Activated naive CD4-positive, alpha-beta T cell treated with anti-CD3 and anti-CD28 coated beads, Interleukin-2, amount 10 ng/mL, durations not matched to agents 7 days and 5 days (primary cell): ENCODE data around the gene MAP3K5.
"Not testable (repeated sequence)": the region's sequence is repeated elsewhere in the genome, so short reads cannot be mapped to it uniquely, and the experiment has no call there.

ENCODE experiments used
- CTCF ChIA-PET: fragments of 350-600 bp; sonication (Branson Sonifier 250); formaldehyde crosslinking; loops from one replicate; lab custom pipeline; 2021; ENCODE audit warnings: antibody characterized with exemption; lab: Charles Lee
- DNase-seq: peaks from one replicate; pipeline ENCODE4 v3.0.0-alpha.2; 2020
- H3K27ac Mint-ChIP-seq: one replicate; pipeline ENCODE4 v1.8.0; 2021; ENCODE audit warnings: mild to moderate bottlenecking, moderate library complexity, mixed read lengths
- H3K27me3 Mint-ChIP-seq: one replicate; pipeline ENCODE4 v1.8.0; 2021; ENCODE audit warnings: mild to moderate bottlenecking, mixed read lengths
- H3K36me3 Mint-ChIP-seq: one replicate; pipeline ENCODE4 v1.8.0; 2021; ENCODE audit warnings: mixed read lengths
- H3K4me1 Mint-ChIP-seq: one replicate; pipeline ENCODE4 v1.8.0; 2021; ENCODE audit warnings: mixed read lengths
- H3K4me3 Mint-ChIP-seq: one replicate; pipeline ENCODE4 v1.8.0; 2021; ENCODE audit warnings: mild to moderate bottlenecking, moderate library complexity, mixed read lengths
- H3K9me3 Mint-ChIP-seq: one replicate; pipeline ENCODE4 v1.8.0; 2021; ENCODE audit warnings: mixed read lengths

The MAP3K5 gene, protein sequence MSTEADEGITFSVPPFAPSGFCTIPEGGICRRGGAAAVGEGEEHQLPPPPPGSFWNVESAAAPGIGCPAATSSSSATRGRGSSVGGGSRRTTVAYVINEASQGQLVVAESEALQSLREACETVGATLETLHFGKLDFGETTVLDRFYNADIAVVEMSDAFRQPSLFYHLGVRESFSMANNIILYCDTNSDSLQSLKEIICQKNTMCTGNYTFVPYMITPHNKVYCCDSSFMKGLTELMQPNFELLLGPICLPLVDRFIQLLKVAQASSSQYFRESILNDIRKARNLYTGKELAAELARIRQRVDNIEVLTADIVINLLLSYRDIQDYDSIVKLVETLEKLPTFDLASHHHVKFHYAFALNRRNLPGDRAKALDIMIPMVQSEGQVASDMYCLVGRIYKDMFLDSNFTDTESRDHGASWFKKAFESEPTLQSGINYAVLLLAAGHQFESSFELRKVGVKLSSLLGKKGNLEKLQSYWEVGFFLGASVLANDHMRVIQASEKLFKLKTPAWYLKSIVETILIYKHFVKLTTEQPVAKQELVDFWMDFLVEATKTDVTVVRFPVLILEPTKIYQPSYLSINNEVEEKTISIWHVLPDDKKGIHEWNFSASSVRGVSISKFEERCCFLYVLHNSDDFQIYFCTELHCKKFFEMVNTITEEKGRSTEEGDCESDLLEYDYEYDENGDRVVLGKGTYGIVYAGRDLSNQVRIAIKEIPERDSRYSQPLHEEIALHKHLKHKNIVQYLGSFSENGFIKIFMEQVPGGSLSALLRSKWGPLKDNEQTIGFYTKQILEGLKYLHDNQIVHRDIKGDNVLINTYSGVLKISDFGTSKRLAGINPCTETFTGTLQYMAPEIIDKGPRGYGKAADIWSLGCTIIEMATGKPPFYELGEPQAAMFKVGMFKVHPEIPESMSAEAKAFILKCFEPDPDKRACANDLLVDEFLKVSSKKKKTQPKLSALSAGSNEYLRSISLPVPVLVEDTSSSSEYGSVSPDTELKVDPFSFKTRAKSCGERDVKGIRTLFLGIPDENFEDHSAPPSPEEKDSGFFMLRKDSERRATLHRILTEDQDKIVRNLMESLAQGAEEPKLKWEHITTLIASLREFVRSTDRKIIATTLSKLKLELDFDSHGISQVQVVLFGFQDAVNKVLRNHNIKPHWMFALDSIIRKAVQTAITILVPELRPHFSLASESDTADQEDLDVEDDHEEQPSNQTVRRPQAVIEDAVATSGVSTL (N-terminal part only)

DNA sequence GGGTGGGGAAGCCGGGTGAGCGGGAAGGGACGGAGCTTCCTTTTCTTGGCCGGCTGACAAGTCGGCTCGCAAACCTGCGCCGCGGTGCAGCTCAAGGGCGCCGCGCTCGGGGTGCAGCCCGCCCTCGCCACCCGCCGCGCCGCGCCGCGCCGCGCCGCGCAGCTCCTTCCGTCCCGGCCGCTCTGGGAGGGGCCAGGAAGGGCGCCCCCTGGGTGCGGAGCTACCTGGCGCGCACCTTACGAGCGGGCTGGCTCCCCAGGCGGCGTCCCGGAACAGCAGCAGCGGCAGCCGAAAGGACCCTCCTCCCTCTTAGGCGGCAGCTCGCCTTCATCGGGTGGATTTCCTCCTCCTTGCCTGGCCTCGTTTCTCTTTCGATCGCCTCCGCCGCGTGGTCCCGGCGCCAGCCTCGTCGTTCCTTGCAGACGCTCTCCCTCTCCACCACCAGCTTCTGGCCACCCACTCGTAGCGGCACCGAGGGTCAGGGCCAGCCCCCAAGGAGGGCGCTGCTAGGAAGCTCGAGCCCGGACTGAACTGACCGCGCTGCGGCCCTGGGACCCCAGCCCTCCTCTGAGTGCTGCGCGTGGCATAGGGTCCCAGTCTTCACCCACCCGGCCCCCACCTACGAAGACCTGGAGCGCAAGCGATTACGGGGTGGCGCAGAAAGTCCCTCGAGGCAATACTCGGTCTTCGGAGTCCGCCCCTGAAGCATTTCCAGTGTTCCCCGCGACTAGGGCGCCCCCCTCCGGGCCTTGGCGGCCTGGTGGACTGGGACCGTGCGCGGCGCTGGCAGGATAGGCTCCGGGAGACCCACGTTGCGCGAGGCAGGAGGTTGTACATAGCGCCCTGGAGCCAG lies at the start of gene MAP3K5:
Gene MAP3K5, minus strand, starts transcription at position 68 of the 853 bp plus-strand sequence. CDS start 320 bp downstream, outside the sequence.
- H3K9me3 Mint-ChIP-seq, result peaks cover 3% of the 10 kb centered on the region
- peaks cover 34% of the 10 kb centered on the region for H3K4me1 Mint-ChIP-seq
- CTCF ChIA-PET, result interaction anchor here (0.7 to 9.6 kb wide), 56 partner anchors 9 to 475 kb away, joined by 3 to 426 read pairs (median 5); no protein-coding TSS in a partner anchor
- peaks cover 14% of the 10 kb centered on the region for H3K36me3 Mint-ChIP-seq
- peak; percentile 95 for DNase-seq
- peak within 1 kb of the TSS; percentile 96 for H3K27ac Mint-ChIP-seq
- peaks cover 3% of the 10 kb centered on the region for H3K27me3 Mint-ChIP-seq
- H3K4me3 Mint-ChIP-seq, result peak within 1 kb of the TSS; percentile 90

DNA sequence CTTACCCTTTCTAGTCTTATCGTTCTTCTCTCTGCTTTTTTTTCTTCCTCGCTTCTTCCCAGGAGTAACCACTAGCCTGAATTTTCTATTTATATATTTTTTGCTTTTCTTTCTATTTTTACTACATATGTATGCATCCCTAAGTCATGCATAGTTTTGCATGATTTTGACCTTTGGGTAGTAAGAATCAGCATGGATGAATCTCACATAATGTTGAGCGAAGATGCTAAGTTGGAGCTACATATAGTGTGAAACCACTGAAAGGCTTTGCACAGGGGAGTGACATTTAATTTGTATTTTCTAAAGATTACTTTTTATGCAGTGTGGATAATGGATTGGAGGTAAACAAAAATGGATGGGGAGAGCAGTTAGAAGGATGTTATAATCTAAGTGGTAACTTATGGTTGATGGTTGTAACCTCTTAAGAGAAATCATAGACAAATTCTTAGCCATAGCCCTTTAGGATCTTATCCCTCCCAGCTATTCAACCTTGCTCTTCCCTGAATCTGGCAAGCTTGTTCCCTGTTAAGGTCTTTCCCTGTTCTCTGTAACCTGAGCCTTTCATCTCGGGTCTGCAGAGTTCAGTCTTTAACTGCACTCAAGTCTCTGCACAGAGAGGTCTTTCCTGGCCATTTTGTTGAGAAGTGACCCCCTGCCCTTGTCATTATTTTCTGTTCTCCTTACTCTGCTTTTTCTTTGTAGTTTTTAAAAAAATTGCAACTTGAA lies 48.2 kb upstream of the MAP3K5 start:
- Mint-ChIP-seq H3K36me3 (no peaks in the 10 kb centered on the region), H3K27ac (no peak overlapping the region), H3K27me3 (no peaks in the 10 kb centered on the region), H3K9me3 (no peaks in the 10 kb centered on the region), H3K4me1 (no peaks in the 10 kb centered on the region), H3K4me3 (no peak overlapping the region)
- CTCF ChIA-PET, result interaction anchor here (1.3 kb wide), 1 partner anchor 15 kb away, joined by 3 read pairs; no protein-coding TSS in a partner anchor
- no peak for DNase-seq

DNA sequence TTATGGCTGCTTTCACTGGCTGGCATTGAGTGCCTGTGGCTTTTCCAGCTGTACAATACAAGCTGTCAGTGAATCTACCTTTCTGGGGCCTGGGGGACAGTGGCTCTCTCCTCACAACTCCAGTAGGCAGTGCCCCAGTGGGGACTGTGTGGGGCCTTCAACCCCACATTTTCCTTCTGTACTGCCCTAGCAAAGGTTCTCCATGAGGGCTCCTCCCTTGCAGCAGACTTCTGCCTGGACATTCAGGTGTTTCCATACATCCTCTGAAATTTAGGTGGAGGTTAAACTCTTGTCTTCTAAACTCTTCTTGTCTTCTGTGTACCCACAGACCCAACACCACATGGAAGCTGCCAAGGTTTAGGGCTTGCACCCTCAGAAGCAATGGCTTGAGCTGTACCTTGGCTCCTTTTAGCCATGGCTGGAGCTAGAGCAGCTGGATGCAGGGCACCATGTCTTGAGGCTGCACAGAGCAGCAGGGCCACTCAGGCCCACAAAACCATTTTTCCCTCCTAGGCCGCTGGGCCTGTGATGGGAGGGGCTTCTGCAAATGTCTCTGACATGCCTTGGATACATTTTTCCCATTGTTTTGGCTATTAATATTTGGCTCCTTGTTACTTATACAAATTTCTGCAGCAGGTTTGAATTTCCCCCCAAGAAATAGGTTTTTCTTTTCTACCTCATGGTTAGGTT lies 39.7 kb upstream of the MAP3K5 start:
- no peak for DNase-seq
- no peak overlapping the region for H3K4me3 Mint-ChIP-seq
- CTCF ChIA-PET, result no interaction called here
- peaks cover 24% of the 10 kb centered on the region for H3K9me3 Mint-ChIP-seq
- peaks cover 46% of the 10 kb centered on the region for H3K36me3 Mint-ChIP-seq
- H3K4me1 Mint-ChIP-seq, result peaks cover 8% of the 10 kb centered on the region
- no peaks in the 10 kb centered on the region for H3K27me3 Mint-ChIP-seq
- H3K27ac Mint-ChIP-seq, result no peak overlapping the region

DNA sequence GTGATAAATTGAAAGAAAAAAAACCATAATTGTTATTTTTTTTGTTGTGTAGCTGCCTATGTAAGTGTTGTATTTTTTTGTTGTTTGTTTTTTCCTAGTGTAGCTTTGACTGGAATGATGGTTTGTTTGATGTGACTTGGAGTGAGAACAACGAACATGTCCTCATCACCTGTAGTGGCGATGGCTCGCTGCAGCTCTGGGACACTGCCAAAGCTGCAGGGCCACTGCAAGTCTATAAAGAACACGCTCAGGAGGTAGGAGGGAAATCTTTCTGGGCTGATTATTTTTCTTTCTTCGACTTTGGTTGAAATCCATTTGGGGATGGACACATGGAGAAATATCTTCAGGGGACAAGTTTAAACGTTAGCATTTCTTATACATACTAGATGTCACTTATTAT lies 33.9 kb upstream of the MAP3K5 start:
- Mint-ChIP-seq H3K36me3 (peaks cover 42% of the 10 kb centered on the region), H3K4me1 (peaks cover 30% of the 10 kb centered on the region), H3K27me3 (no peaks in the 10 kb centered on the region), H3K4me3 (no peak overlapping the region), H3K9me3 (peaks cover 5% of the 10 kb centered on the region), H3K27ac (no peak overlapping the region)
- no peak for DNase-seq
- CTCF ChIA-PET, result interaction anchor here (1.2 kb wide), 1 partner anchor 15 kb away, joined by 3 read pairs; no protein-coding TSS in a partner anchor

DNA sequence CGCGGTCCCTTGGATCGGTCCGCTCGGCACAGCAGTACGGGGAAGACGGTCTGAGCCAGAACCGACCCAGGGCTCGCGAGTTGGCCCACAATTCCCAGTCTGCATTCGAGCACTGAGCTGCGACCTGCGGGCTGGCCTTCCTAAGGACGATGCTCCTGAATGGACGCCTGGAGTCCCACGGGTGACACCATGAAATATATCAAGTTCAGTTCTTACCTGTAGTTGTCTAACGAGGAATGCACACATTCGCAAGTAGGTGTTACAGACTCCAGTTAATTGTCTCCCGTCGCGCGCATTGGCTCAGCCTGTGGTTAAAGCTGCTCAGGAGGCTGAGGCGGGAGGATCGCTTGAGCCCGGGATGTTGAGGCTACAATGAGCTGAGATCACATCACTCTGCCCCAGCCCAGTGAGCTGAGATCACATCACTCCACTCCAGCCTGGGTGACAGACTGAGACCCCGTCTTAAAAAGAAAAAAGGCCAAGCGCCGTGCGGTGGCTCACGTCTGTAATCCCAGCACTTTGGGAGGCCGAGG lies 30.9 kb upstream of the MAP3K5 start:
- peaks cover 26% of the 10 kb centered on the region for H3K4me1 Mint-ChIP-seq
- peak overlapping the region; percentile 75 for H3K27ac Mint-ChIP-seq
- DNase-seq, result no peak
- peaks cover 23% of the 10 kb centered on the region for H3K36me3 Mint-ChIP-seq
- H3K27me3 Mint-ChIP-seq, result no peaks in the 10 kb centered on the region
- peak overlapping the region; percentile 83 for H3K4me3 Mint-ChIP-seq
- no peaks in the 10 kb centered on the region for H3K9me3 Mint-ChIP-seq
- CTCF ChIA-PET, result interaction anchor here (1.5 to 1.6 kb wide), 2 partner anchors 31 to 179 kb away, joined by 4 to 7 read pairs; partner anchors contain the start of gene MAP3K5

DNA sequence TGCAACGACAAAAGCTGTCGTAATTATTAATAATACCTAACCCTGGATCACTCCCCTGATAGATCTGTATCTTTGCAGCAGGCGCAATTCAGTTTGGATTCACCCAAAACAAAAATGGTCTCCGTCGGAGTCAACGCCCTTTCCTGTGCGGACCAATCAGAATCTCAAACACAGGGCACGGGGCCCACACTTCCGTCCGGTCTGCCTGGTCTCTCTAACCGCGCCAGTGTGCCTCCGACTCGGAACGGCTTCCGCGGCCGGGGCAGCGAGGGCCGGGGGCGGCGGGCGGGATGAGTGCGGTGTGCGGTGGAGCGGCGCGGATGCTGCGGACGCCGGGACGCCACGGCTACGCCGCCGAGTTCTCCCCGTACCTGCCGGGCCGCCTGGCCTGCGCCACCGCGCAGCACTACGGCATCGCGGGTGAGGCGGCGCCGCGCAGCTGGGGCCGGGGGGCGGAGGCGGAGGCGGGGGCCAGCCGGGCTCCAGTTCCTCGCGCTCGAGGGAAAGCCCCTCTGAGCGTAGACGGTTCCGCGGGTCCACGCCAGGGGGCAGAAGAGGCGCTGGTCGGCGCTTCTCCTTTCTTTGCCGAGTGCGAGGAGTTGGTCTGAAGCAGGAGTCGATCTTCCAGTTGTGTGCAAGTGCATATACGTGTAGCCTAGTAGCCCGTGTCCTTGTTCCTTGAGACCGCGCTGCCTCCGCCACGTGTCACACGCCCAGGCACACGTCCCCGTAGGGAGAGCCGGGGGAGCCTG lies 30.3 kb upstream of the MAP3K5 start, which contains the start of gene PEX7:
Gene PEX7, plus strand, starts transcription at position 217 of the 752 bp plus-strand sequence. Its CDS starts 74 bp downstream, at position 291.
- Mint-ChIP-seq H3K4me1 (peaks cover 23% of the 10 kb centered on the region), H3K27me3 (peaks cover 1% of the 10 kb centered on the region), H3K36me3 (peaks cover 21% of the 10 kb centered on the region), H3K4me3 (peak within 1 kb of the TSS; percentile 83), H3K9me3 (no peaks in the 10 kb centered on the region), H3K27ac (peak within 1 kb of the TSS; percentile 85)
- CTCF ChIA-PET, result interaction anchor here (1.0 to 1.5 kb wide), 2 partner anchors 178 kb away, joined by 4 to 7 read pairs; no protein-coding TSS in a partner anchor
- peak; percentile 92 for DNase-seq

DNA sequence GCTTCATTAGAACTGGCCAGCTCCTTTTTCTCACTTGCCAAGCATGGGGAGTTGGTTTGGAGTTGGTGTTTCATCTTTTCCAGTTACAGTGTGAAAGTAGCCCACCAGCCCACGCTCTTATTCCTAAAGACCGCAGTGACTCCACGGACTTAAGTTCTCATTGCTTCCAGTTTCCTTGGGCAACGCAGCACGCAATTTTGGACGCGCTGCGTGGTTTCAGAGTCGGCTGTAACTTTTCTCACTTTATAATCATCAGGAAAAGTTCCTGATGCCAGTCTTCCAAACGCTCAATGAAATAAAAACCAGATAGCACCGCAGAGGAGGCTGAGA lies 29.7 kb upstream of the MAP3K5 start:
- DNase-seq, result no peak

DNA sequence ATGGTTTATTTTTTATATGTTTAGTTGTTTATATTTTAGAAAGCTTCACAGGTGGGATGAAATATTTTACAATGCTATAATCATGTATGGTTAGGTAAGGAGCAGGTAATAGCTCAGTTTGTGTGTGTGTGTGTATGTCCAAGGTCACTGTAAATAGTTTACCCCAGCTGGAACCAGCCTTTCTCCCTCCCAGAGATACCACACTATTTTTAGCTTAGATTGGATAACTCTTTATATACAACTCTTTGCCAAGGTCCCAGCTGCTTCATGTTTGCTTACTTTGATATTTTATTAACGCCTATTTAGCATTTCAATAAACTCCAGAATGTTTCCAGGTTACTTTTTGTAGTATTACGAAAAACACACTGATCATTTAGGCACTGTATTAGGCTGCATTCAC lies 28.3 kb upstream of the MAP3K5 start:
- peaks cover 8% of the 10 kb centered on the region for H3K27me3 Mint-ChIP-seq
- no peak for DNase-seq
- peaks cover 2% of the 10 kb centered on the region for H3K9me3 Mint-ChIP-seq
- H3K4me1 Mint-ChIP-seq, result peaks cover 21% of the 10 kb centered on the region
- no peak overlapping the region for H3K27ac Mint-ChIP-seq
- CTCF ChIA-PET, result interaction anchor here (0.6 kb wide), 1 partner anchor 26 kb away, joined by 3 read pairs; no protein-coding TSS in a partner anchor
- H3K36me3 Mint-ChIP-seq, result peaks cover 9% of the 10 kb centered on the region
- H3K4me3 Mint-ChIP-seq, result no peak overlapping the region

More for the DNA sequence above, 29.7 kb upstream of the MAP3K5 start:
- Mint-ChIP-seq H3K4me1 (peaks cover 23% of the 10 kb centered on the region), H3K27ac (peak overlapping the region; percentile 85), H3K9me3 (no peaks in the 10 kb centered on the region), H3K36me3 (peaks cover 20% of the 10 kb centered on the region), H3K4me3 (peak overlapping the region; percentile 83), H3K27me3 (peaks cover 5% of the 10 kb centered on the region)
- CTCF ChIA-PET, result interaction anchor here (1.0 kb wide), 1 partner anchor 178 kb away, joined by 4 read pairs; no protein-coding TSS in a partner anchor

DNA sequence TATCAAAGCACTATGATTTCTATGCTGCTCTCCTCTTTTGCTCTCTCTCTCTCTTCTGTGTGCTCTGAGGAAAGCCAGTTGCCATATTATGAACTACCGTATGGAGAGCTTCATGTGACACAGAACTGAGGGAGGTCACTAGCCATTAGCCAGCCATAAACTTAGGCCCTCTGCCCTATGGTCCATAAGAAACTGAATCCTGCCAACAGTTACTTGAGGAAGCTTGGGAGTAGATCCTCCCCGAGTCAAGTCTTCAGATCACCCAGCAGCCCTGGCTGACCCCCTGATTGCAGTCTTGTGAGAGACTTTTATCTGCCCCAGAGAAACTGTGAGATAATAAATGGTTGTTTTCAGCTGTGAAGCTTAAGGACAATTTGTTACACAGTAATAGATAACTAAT lies 24.4 kb upstream of the MAP3K5 start:
- no peak for DNase-seq
- Mint-ChIP-seq H3K4me1 (peaks cover 7% of the 10 kb centered on the region), H3K9me3 (peaks cover 2% of the 10 kb centered on the region), H3K27ac (no peak overlapping the region), H3K4me3 (no peak overlapping the region), H3K27me3 (peaks cover 8% of the 10 kb centered on the region), H3K36me3 (no peaks in the 10 kb centered on the region)
- CTCF ChIA-PET, result no interaction called here

DNA sequence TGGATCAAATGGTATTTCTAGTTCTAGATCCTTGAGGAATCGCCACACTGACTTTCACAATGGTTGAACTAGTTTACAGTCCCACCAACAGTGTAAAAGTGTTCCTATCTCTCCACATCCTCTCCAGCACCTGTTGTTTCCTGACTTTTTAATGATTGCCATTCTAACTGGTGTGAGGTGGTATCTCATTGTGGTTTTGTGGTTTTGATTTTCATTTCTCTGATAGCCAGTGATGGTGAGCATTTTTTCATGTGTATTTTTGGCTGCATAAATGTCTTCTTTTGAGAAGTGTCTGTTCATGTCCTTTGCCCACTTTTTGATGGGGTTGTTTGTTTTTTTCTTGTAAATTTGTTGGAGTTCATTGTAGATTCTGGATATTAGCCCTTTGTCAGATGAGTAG lies 23.3 kb upstream of the MAP3K5 start:
- DNase-seq, H3K27me3 Mint-ChIP-seq, H3K9me3 Mint-ChIP-seq, H3K36me3 Mint-ChIP-seq, H3K27ac Mint-ChIP-seq, H3K4me3 Mint-ChIP-seq, CTCF ChIA-PET, H3K4me1 Mint-ChIP-seq: not testable (repeated sequence)

DNA sequence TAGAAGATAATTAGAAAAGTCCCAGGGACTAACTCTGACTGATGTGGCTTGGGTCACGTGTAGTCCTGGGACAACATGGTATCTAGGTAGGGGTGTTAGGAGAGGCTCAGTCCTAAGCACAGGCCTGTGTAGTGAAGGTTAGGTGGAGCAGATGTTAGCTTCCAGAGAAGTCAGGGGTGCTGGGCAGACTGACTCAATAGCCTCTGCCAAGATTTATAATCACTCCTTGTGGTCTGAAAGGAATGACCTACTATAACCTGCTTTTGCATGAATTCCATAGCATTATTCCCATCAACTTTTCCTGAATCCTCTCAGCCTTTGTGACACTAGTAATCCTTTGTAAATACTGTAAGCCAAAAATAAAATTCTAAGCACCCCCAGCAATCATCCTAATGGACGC lies 19.9 kb upstream of the MAP3K5 start:
- peaks cover 2% of the 10 kb centered on the region for H3K4me1 Mint-ChIP-seq
- no peak overlapping the region for H3K4me3 Mint-ChIP-seq
- H3K36me3 Mint-ChIP-seq, result no peaks in the 10 kb centered on the region
- H3K9me3 Mint-ChIP-seq, result peaks cover 2% of the 10 kb centered on the region
- no peak for DNase-seq
- CTCF ChIA-PET, result interaction anchor here (1.8 kb wide), 1 partner anchor 20 kb away, joined by 5 read pairs; the partner anchor contains the start of gene MAP3K5
- H3K27ac Mint-ChIP-seq, result no peak overlapping the region
- peaks cover 6% of the 10 kb centered on the region for H3K27me3 Mint-ChIP-seq
